ENCODE measurements around the gene TECPR2.

DNA sequence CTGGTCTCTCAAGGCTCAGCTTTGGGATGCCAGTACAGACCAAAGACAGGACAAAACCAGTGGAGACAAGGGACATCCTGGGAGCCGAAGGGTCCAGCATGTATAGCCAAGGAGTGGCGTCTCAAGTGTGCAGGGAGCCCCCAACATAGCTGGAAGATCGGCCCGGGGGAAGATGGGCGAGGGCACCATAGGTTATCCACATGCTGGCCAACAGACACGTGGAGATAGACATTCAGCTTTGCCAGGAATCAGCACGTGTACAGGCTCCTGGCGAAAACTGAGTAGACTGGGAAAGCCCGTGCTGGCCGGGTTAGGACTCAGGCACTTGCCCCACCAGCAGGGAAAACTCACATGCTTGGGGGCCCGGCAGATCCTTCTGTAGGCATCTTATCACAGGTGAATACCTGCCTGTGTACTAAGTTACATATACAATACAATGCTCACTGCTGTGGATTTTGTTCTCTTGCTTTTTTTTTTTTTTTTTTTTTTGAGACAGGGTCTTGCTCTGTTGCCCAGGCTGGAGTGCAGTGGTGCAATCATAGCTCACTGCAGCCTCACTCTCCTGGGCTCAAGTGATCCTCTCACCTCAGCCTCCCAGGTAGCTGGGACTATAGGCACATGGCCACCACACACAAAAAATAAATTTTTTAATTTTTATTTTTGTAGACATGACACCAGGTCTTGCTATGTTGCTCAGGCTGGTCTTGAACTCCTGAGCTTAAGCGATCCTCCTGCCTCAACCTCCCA, 152.4 kb downstream of the TECPR2 start:
- TF ChIP-seq POLR2A (IDR thresholded peaks at IDR 0.05; ENCODE audit: low read length) (no peak), GATA1 (IDR thresholded peaks at IDR 0.05; ENCODE audit: low read depth, low read length) (no peak)

Data from erythroblast (primary cell).